Peyer's patch (tissue), 4 donors: ENCODE data around the gene LRP5. TPM values are rescaled to one million over a fixed set of nuclear protein-coding genes. Genes with fewer than 3 reads are reported as not detected.

ENCODE experiments used
- DNase-seq, 3 donors: peaks; one replicate each; pipeline ENCODE4 v3.0.0-alpha.2; 2017 to 2019
- H3K27ac ChIP-seq, 4 donors: fragments of 200-600 bp; sonication (generic); one replicate each; pipeline ENCODE4 v1.5.1; 2016 to 2019
- H3K27me3 ChIP-seq, 2 donors: fragments of 200-600 bp; sonication (generic); one replicate each; pipeline ENCODE4 v1.5.1; 2019
- H3K36me3 ChIP-seq, 3 donors: fragments of 200-600 bp; sonication (generic); one replicate each; pipeline ENCODE4 v1.5.1; 2016 to 2019
- H3K4me1 ChIP-seq, 4 donors: fragments of 200-600 bp; sonication (generic); one replicate each; pipeline ENCODE4 v1.5.1; 2016 to 2019
- H3K4me3 ChIP-seq, 4 donors: fragments of 200-600 bp; sonication (generic); 1 replicate in 3 of 4; 2 replicates in 1 of 4; pipeline ENCODE4 v1.5.1; 2016 to 2019; ENCODE audit warnings: mild to moderate bottlenecking in 1 of 4
- H3K9me3 ChIP-seq, 4 donors: fragments of 200-600 bp; sonication (generic); one replicate each; pipeline ENCODE4 v1.5.1; 2016 to 2019; ENCODE audit warnings: mild to moderate bottlenecking in 1 of 4
- POLR2A ChIP-seq, 2 donors: fragments of 450-650 bp; IDR thresholded peaks; one replicate each; pipeline ENCODE4 v1.5.1; 2017; ENCODE audit warnings: antibody characterized with exemption in 2 of 2, mild to moderate bottlenecking in 2 of 2, moderate library complexity in 2 of 2
- total RNA-seq, 4 donors: library from RNA; depleted of rRNA; stranded (reverse); fragments of >200 nt; gene quantifications; one replicate each; pipeline ENCODE4 v1.1.0, GENCODE V29; 2016
- TF ChIP-seq, protein P1 (sequence below), 6 experiments: fragments of 450-650 bp in 4 of 6; fragments of 200-600 bp in 2 of 6; sonication (generic) in 1 of 6; IDR thresholded peaks; one replicate each; pipeline ENCODE4 v1.5.1; 2017 to 2019; ENCODE audit warnings: antibody characterized with exemption in 6 of 6, mild to moderate bottlenecking in 3 of 6, moderate library complexity in 1 of 6

Gene LRP5
- total RNA-seq, 4 donors from 2014 or later, result 149 to 196 (median 168) TPM

DNA sequence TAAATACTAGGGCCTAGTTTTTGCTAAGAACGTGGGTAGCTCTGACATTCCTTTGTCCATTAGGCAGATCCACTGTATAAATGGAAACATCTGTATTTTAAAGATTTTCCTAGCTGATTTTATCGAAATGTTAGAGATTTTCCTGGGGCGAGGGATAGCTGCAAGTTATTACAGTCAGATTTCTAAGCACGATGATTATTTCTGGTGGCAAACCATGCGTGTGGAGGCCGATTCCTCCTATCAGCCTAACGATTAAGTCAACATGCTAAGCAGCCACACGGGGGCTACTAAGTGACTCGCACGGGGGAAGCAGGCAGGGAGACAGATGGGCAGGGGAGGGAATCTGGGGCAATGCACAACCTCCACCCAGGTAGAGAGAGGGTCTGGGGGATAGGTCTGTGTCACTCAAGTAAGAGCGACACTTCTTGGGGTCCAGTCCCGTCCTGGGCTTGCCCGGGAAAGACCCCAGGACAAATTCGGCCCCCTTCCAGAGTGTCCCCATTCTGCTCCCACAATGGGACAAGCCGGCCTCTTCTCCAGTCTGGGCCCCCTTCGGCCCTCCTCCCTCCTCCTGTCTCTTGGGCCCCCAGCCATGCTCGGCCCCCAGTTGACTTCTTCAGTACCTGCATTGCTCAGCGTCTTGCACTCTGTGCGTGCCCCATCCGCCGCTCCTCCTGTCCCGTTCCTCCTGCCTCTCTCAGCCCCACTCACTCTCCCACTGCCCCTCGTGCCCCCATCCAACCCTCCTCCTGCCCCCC is 41.2 kb upstream of the LRP5 start:
- Histone ChIP-seq H3K36me3 (peaks cover 0 to 21% (median 0%) of the 10 kb centered on the region in 3 donors), H3K4me3 (peak overlapping the region; percentile 71 to 87 (median 79)), H3K27ac (peak overlapping the region; percentile 97 to 100 (median 98)), H3K4me1 (peaks cover 0 to 26% (median 22%) of the 10 kb centered on the region in 4 donors), H3K9me3 (no peaks in the 10 kb centered on the region), H3K27me3 (no peaks in the 10 kb centered on the region)
- TF ChIP-seq, protein P1, sequence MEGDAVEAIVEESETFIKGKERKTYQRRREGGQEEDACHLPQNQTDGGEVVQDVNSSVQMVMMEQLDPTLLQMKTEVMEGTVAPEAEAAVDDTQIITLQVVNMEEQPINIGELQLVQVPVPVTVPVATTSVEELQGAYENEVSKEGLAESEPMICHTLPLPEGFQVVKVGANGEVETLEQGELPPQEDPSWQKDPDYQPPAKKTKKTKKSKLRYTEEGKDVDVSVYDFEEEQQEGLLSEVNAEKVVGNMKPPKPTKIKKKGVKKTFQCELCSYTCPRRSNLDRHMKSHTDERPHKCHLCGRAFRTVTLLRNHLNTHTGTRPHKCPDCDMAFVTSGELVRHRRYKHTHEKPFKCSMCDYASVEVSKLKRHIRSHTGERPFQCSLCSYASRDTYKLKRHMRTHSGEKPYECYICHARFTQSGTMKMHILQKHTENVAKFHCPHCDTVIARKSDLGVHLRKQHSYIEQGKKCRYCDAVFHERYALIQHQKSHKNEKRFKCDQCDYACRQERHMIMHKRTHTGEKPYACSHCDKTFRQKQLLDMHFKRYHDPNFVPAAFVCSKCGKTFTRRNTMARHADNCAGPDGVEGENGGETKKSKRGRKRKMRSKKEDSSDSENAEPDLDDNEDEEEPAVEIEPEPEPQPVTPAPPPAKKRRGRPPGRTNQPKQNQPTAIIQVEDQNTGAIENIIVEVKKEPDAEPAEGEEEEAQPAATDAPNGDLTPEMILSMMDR (IDR thresholded peaks at IDR 0.05), result peak in 5 of 6 experiments; percentile 41 to 70 (median 53)
- peak in 1 of 2 donors; percentile 5 for TF ChIP-seq POLR2A (IDR thresholded peaks at IDR 0.05)
- DNase-seq, result peak; percentile 62 to 81 (median 81)

DNA sequence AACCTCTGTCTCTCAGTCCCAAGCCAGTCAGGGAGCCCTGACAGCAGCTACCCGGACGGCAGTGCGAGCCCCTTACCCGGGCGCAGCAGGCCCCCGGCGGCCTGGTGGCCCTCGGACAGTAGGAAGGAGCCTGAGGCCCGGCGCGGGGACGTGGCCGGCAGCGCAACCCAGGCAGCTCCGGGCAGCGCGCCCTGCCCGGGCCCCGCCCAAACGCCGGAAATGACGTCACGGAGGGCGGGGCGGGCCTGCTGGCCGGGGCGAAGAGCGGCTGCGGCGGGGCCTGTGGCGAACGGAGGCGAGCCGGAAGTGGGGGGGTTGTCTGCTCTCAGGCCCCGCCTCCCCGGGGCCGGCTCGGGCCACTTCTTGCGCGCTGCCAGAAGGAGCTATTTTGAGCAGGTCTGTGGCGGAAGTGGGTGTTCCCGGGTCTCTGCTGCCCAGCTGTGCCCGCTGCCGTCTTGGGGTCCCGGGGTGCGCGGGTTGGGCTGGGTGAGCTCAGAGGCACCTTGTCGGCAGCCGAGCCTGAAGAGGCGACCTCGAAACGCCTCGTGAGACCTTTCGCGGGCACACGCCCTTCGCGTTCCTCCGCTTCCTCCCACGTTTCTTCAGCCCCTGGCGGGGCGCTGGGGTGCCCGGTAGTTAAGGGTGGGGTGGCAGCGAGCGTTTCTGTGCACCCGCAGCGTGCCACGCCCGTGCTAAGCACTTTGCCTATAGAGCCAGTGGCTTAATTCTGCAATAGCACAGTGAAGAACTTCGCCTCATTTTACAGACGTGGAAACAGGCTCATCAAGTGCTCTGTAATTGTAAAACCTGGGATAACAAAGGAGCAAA is 40.4 kb upstream of the LRP5 start, which contains the start of gene C11orf24:
Gene C11orf24, minus strand, starts transcription at position 193 of the 828 bp plus-strand sequence. CDS start 8,206 bp downstream, outside the sequence.
- Histone ChIP-seq H3K27me3 (no peaks in the 10 kb centered on the region), H3K9me3 (no peaks in the 10 kb centered on the region), H3K4me3 (peak within 1 kb of the TSS; percentile 71 to 87 (median 79)), H3K4me1 (peaks cover 0 to 26% (median 20%) of the 10 kb centered on the region in 4 donors), H3K36me3 (peaks cover 0 to 13% (median 0%) of the 10 kb centered on the region in 3 donors), H3K27ac (peak within 1 kb of the TSS; percentile 97 to 100 (median 98))
- TF ChIP-seq, protein P1 (IDR thresholded peaks at IDR 0.05), result peak in 3 of 6 experiments; percentile 27 to 38 (median 31)
- TF ChIP-seq POLR2A (IDR thresholded peaks at IDR 0.05), result peak; percentile 90 to 96
- DNase-seq, result peak; percentile 96 to 98 (median 96)

DNA sequence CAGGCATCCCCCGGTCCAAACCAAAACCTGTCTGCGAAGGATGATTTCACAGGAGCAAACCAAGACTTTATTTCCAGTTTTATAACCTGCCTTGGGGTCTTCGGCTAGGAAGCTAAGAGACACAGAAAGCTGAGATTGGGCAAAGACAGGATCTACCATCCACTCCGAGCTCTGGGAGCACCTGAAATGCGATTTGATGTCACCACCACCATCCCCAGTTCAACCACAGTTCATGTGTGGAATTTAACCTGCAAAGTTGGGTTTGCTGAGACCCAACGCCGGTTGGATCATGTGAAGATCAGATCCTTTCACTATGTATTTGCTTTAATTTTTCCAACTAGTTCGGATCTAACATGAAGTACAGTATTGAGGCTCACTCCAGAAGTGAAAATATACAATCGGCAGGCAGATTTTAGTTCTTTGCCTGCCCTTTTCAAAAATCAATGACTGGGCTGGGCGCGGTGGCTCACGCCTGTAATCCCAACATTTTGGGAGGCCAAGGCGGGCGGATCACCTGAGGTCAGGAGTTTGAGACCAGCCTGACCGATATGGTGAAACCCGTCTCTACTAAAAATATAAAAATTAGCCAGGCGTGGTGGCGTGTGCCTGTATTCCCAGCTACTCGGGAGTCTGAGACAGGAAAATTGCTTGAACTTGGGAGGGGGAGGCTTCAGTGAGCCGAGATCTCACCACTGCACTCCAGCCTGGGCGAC is 39.2 kb upstream of the LRP5 start:
- Histone ChIP-seq H3K4me1 (peaks cover 0 to 26% (median 17%) of the 10 kb centered on the region in 4 donors), H3K36me3 (peaks cover 0 to 2% (median 0%) of the 10 kb centered on the region in 3 donors), H3K9me3 (no peaks in the 10 kb centered on the region), H3K4me3 (peak overlapping the region; percentile 18 to 87 (median 74)), H3K27ac (peak overlapping the region; percentile 97 to 100 (median 98)), H3K27me3 (no peaks in the 10 kb centered on the region)
- no peak for TF ChIP-seq POLR2A (IDR thresholded peaks at IDR 0.05)
- TF ChIP-seq, protein P1 (IDR thresholded peaks at IDR 0.05), result no peak
- DNase-seq, result no peak

DNA sequence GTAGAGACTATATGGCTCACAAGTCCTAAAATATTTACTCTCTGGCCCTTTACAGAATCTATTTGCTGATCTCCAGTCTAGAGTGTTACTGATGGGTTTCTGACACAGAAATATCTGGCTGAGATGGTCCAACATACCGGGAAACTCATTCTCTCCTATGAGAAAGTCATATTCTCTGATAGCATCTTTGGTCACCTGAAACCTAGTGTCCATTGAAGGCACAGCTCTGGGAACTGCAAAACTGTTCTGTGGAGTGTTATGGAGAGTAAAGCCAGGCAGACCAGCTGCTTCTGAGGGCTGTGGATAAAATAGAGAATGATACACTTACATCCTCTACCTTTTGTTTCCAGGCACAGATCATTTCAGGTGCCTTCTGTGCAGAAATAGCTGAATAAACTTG is 38.1 kb upstream of the LRP5 start:
- Histone ChIP-seq H3K4me3 (no peak overlapping the region), H3K27ac (peak overlapping the region in 1 of 4 donors; percentile 97), H3K36me3 (no peaks in the 10 kb centered on the region), H3K9me3 (no peaks in the 10 kb centered on the region), H3K27me3 (no peaks in the 10 kb centered on the region), H3K4me1 (peaks cover 0 to 23% (median 17%) of the 10 kb centered on the region in 4 donors)
- no peak for DNase-seq
- no peak for TF ChIP-seq POLR2A (IDR thresholded peaks at IDR 0.05)
- TF ChIP-seq, protein P1 (IDR thresholded peaks at IDR 0.05), result no peak
